NCI-H2081 treated with DMSO at 0.1 percent for 48 hours (cell line): ENCODE results near the gene WBP1L.

Experiments
- DNase-seq: peaks from one replicate; lab custom pipeline; 2025; lab: John Stamatoyannopoulos, UW

WBP1L gene

GRCh38 chr10:102780527-102780808 is 36.7 kb downstream of the WBP1L start:
- no peak for DNase-seq

DNA sequence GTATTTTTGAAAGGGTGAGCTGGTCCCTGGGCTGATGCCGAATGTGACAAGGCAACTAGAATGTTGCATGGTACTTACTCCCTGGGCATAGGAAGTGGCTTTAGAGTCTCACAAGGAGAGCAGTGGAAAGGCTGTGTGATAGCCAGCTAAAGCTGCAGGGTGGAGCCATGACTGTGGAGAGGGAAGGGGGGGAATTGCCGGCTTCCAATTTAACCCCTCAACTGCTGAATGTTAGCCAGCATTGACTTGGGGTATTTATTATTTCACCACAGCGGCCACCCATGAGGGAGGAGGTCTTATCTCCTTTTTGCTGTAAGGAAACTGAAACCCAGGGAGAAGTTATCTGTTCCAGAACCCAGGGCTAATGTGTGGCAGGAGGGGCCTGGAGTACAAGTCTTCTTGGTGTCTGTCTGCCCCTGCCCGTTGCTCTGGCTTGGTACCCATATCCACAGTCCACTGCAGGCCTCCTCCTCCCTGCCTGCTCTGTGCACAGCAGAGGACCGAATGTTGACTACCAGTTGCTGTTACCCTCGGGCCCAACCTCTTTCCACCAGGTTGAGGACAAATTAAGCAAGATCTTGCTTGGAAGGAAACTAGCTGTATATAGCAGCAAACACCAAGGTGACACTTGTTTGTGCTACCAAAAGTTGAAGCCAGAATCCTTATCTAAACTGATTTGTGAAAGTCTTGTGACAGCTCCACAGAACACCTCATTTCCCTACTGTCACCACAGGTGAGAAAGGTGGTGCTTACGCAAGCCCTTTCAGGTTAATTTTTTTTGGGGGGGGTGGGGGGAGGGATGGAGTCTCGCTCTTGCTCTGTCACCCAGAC is 37.6 kb downstream of the WBP1L start:
- no peak for DNase-seq

DNA sequence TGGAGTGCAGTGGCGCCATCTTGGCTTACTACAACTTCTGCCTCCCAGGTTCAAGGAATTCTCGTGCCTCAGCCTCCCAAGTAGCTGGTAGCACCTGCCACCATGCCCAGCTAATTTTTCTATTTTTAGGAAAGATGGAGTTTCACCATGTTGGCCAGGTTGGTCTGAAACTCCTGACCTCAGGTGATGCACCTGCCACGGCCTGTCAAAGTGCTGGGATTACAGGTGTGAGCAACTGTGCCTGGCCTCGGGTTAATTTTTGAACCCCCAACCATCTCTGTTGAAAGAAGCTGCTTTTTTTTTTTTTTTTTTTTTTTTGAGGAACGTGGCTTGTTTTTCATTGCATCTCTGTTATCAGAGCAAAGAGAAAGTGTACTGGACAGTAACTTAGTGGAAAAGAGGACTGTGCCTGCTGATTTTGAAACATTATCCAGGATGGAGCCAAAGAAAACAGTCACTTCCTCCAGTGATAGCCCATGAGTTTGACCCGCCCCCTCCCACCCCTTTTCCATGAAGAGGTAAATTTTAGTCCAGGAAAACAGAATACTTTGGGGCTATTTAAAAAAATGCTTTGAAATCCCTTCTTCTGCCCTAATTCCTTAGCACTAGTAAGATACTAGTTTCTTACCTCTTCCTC is 38.3 kb downstream of the WBP1L start:
- no peak for DNase-seq

GRCh38 chr10:102782673-102783551 is 39.2 kb downstream of the WBP1L start:
- no peak for DNase-seq

- DNase-seq: no peak
Measured at GRCh38 chr10:102783568-102783967, 39.8 kb downstream of the WBP1L start.

DNA sequence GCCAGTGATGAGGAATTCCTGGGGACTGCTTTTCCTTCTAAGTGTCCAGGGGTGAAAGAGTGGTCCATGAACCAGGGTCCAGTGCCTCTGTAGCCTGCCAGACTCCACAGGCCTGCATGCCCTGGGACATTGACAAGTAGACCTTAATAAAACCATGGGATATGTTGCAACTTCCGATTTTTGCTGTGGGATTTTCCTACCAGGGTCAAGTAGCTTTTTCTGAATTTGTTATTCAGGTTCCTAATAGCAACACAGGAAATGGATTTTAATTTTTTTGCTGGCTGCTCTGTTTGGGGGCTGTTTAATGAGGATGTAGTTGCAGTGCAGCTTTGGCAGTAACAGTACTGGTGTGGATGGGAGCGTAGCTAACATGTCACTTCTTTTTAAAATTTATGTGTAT is 42.1 kb downstream of the WBP1L start:
- no peak for DNase-seq

GRCh38 chr10:102791754-102792395 is 48.1 kb downstream of the WBP1L start:
- no peak for DNase-seq

DNA sequence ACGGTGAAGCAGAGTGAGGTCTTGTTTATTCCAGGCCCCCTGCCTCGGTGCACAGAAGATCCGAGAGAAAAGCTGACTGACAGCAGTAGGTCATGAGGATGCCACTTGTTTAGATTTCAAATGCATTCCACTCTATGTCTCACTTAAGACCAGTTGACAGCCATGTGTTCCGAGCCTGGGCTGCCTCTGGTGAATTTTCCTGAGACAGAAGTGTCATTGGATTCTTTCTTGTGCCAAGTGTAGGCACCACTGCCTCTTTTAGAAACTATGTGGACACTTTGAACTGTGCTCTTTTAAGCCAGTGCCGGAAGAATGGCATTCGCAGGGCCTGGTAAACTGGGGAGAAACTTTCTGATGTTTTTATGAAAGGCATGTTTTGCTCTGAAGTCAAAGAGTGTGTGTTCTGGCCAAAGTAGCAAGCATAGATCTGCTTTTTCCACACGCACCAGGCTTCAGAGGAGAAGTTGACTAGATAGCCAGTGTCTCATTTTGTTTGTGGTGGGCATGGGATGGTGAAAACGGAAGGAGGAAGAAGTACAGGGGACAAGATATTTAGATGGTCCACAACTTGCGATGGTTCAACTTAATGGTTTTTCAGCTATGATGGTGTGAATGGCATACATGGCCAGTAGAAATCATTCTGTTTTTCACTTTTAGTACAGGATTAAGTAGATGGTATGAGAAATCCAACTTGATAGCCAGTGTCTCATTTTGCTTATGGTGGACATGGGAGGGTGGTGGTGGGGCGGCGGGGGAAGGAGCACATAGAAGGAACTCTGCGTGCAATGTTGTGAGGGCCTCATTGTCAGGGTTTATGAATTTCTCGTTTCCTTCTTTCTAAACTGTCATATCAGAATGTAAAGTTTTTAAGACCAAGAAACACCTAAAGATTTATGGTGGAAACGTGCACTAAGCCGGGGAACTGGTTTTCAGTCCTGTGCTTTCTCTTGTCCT is 52.0 kb downstream of the WBP1L start:
- no peak for DNase-seq

- no peak for DNase-seq
Measured at GRCh38 chr10:102796407-102797176, 52.8 kb downstream of the WBP1L start.

GRCh38 chr10:102799691-102800471 is 56.1 kb downstream of the WBP1L start:
- DNase-seq: no peak

- no peak for DNase-seq
Measured at GRCh38 chr10:102800611-102801335, 57.0 kb downstream of the WBP1L start.

GRCh38 chr10:102801496-102801895 is 57.7 kb downstream of the WBP1L start:
- no peak for DNase-seq

DNA sequence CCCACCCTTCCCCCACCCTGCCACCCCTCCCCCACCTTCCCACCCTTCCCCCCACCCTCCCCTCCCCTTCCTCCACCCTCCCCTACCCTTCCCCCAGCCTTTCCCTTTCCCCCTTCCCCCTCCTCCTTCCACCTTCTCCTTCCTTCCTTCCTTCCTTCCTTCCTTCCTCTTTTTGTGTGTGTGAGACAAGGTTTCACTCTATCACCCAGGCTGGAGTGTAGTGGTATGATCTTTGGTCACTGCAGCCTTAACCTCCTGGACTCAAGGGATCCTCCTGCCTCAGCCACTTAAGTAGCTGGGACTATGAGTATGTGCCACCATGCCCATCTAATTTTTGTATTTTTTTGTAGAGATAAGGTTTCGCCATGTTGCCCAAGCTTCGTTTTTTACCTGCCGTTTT is 58.2 kb downstream of the WBP1L start:
- no peak for DNase-seq

DNA sequence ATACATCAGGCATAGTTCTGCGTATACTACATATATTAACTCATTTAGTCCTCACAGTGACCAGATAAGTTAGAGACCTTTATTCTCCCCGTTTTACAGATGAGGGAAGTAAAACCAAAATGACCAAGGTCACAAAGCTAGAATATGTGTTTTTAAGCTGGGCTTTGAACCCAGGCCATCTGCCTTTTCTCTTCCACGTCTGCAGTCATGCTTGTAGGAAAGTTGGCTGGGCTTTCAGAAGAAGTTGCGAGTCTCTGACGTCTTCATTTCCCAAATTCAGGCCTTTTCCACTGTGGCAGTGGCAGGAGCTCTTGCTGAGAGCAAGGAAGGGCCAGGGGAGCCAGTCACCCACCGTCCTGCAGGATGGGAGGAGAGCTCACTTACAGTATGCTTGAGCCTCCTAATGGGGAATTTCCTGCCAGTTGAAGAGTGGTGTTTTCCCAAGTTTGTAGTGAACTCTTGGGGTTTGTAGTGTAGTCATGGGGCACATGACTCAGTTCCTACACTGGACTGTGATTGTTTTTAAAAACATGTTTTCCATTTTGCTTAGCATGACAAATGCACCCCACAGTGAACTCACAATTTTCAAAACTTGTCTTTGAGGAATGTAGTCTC is 59.3 kb downstream of the WBP1L start:
- no peak for DNase-seq

- no peak for DNase-seq
Measured at GRCh38 chr10:102804382-102805055, 60.8 kb downstream of the WBP1L start.

- no peak for DNase-seq
Measured at GRCh38 chr10:102808380-102808779, 64.6 kb downstream of the WBP1L start.

DNA sequence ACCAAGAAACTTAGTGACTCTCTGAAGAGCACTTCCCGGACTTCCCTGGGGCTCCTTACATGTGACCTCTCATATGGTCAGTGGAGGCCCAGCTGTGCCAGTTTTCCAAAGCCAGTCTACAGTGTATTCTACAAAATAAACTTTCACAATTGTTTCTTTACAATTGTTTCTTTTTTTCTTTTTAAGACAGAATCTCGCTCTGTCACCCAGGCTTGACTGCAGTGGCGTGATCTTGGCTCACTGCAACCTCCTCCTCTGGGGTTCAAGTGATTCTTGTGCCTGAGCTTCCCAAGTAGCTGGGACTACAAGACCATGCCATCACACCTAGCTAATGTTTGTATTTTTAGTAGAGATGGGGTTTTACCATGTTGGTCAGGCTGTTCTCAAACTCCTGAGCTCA is 67.6 kb downstream of the WBP1L start:
- no peak for DNase-seq
